Thoracic aorta (tissue), 2 donors: ENCODE results near the gene GK. TPM values are rescaled to one million over a fixed set of nuclear protein-coding genes. Genes with fewer than 3 reads are reported as not detected.

Source experiments
- ATAC-seq: fragments of 150-250 bp; one replicate; pipeline ENCODE4 v1.8.0; 2017; ENCODE audit warnings: low read depth; ENCODE audit not compliant: insufficient number of reproducible peaks, low FRiP score
- DNase-seq: peaks from one replicate; pipeline ENCODE4 v3.0.0-alpha.2; 2020; ENCODE audit warnings: low spot score
- H3K27ac ChIP-seq, 2 donors: fragments of 200-600 bp; sonication (generic); 1 replicate in 1 of 2; 2 replicates in 1 of 2; pipeline ENCODE4 v1.5.1; 2016; ENCODE audit warnings: mild to moderate bottlenecking in 2 of 2, moderate library complexity in 2 of 2
- H3K27me3 ChIP-seq: fragments of 200-600 bp; sonication (generic); replicated peaks from 2 replicates; pipeline ENCODE4 v1.6.0; 2016; ENCODE audit warnings: mild to moderate bottlenecking; ENCODE audit not compliant: insufficient read depth
- H3K36me3 ChIP-seq: fragments of 200-600 bp; sonication (generic); one replicate; pipeline ENCODE4 v1.5.1; 2016
- H3K4me1 ChIP-seq, 2 donors: fragments of 200-600 bp; sonication (generic); 1 replicate in 1 of 2; 2 replicates in 1 of 2; pipeline versions ENCODE4 v1.5.1 to v1.6.0; 2016; ENCODE audit warnings: low read depth in 2 of 2, mild to moderate bottlenecking in 1 of 2; ENCODE audit not compliant: control insufficient read depth in 1 of 2
- H3K4me3 ChIP-seq: fragments of 200-600 bp; sonication (generic); 2 replicates; pipeline ENCODE4 v1.5.1; 2016; ENCODE audit warnings: mild to moderate bottlenecking
- H3K9me3 ChIP-seq: fragments of 200-600 bp; sonication (generic); 2 replicates; pipeline ENCODE4 v1.5.1; 2016
- total RNA-seq, 2 donors: library from RNA; depleted of rRNA; stranded (reverse); fragments of >200 nt; gene quantifications; one replicate each; pipeline versions ENCODE4 v1.1.0 to v1.2.3, GENCODE V29; 2016
- TF ChIP-seq, protein P1 (sequence below): fragments of 200-600 bp; sonication (generic); IDR thresholded peaks from one replicate; pipeline ENCODE4 v1.5.1; 2019; ENCODE audit warnings: antibody characterized with exemption

The GK gene
- total RNA-seq, 2 donors from 2014 or later = 12.9 to 15.2 TPM

DNA sequence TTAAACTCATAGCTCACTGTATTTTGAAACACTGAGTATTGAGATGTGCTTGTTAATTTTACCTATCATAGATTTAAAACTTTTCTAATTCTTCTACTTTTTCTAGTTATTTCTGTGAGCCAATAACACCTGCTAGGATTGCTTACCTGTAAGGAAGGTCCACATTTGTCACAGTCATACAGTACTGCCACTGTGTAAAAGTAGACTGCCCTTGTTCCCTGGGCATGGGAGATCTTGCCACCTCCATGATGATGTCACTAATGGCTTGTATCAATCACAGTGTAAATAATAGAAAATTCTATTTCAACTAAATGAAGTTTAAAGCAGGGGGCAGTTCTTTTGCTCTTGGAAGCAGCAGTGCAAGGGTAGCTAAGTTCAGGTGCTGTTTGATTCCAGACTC is 35.9 kb downstream of the GK start:
- DNase-seq (no peak), ATAC-seq (no peak)
- TF ChIP-seq, protein P1, sequence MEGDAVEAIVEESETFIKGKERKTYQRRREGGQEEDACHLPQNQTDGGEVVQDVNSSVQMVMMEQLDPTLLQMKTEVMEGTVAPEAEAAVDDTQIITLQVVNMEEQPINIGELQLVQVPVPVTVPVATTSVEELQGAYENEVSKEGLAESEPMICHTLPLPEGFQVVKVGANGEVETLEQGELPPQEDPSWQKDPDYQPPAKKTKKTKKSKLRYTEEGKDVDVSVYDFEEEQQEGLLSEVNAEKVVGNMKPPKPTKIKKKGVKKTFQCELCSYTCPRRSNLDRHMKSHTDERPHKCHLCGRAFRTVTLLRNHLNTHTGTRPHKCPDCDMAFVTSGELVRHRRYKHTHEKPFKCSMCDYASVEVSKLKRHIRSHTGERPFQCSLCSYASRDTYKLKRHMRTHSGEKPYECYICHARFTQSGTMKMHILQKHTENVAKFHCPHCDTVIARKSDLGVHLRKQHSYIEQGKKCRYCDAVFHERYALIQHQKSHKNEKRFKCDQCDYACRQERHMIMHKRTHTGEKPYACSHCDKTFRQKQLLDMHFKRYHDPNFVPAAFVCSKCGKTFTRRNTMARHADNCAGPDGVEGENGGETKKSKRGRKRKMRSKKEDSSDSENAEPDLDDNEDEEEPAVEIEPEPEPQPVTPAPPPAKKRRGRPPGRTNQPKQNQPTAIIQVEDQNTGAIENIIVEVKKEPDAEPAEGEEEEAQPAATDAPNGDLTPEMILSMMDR = no peak

GRCh38 chrX:30690330-30690729 is 37.1 kb downstream of the GK start:
- Histone ChIP-seq H3K4me3 (no peak overlapping the region), H3K27ac (no peak overlapping the region), H3K36me3 (peaks cover 2% of the 10 kb centered on the region), H3K27me3 (no peaks in the 10 kb centered on the region), H3K9me3 (no peaks in the 10 kb centered on the region), H3K4me1 (no peaks in the 10 kb centered on the region)
- no peak for ATAC-seq
- DNase-seq = no peak
- TF ChIP-seq, protein P1 = no peak

More for the DNA sequence above, 35.9 kb downstream of the GK start:
- no peaks in the 10 kb centered on the region for H3K4me1 ChIP-seq
- H3K36me3 ChIP-seq = no peaks in the 10 kb centered on the region
- H3K27ac ChIP-seq = no peak overlapping the region
- H3K4me3 ChIP-seq = no peak overlapping the region
- no peaks in the 10 kb centered on the region for H3K9me3 ChIP-seq
- H3K27me3 ChIP-seq = no peaks in the 10 kb centered on the region

GRCh38 chrX:30693999-30694650 is 40.9 kb downstream of the GK start:
- Histone ChIP-seq H3K4me1 (no peaks in the 10 kb centered on the region), H3K27ac (no peak overlapping the region), H3K9me3 (no peaks in the 10 kb centered on the region), H3K27me3 (no peaks in the 10 kb centered on the region), H3K36me3 (peaks cover 2% of the 10 kb centered on the region), H3K4me3 (no peak overlapping the region)
- DNase-seq (no peak), ATAC-seq (no peak)
- TF ChIP-seq, protein P1 = no peak

GRCh38 chrX:30702736-30703135 is 49.5 kb downstream of the GK start:
- no peaks in the 10 kb centered on the region for H3K36me3 ChIP-seq

DNA sequence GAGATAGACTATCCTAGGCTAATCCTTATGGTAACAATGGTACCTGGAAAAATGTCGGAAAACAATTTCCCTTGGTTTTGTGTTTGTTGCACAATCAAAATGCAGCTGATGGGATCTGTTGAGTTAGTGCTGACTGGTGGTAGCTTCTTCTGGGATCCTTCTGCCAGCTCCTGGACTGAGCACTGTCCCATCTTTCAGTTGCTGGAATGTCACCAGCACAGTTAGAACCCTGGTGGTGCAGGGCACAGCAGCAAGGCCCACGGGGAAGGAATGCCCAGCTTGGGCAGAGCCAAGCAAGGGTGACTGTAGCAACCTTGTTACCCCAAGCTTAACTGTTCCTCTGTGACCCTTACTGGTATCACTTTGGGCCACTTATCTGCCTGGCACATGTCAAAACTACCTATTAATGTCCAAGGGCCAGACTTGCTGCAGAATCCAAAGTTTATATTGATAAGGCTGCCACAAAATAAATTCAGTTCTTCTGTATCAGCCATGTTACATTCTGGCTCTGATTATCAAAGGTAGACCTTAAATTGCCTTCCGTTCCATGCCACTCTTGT is 53.1 kb downstream of the GK start:
- no peaks in the 10 kb centered on the region for H3K9me3 ChIP-seq
- DNase-seq (no peak), ATAC-seq (no peak)
- no peaks in the 10 kb centered on the region for H3K27me3 ChIP-seq
- no peaks in the 10 kb centered on the region for H3K36me3 ChIP-seq
- no peak overlapping the region for H3K27ac ChIP-seq
- H3K4me1 ChIP-seq = no peaks in the 10 kb centered on the region
- H3K4me3 ChIP-seq = no peak overlapping the region
- TF ChIP-seq, protein P1 = no peak

More at GRCh38 chrX:30702736-30703135, 49.5 kb downstream of the GK start:
- DNase-seq (no peak), ATAC-seq (no peak)
- TF ChIP-seq, protein P1 = no peak
- no peaks in the 10 kb centered on the region for H3K27me3 ChIP-seq
- H3K9me3 ChIP-seq = no peaks in the 10 kb centered on the region
- no peak overlapping the region for H3K4me3 ChIP-seq
- no peak overlapping the region for H3K27ac ChIP-seq
- no peaks in the 10 kb centered on the region for H3K4me1 ChIP-seq
